ENCODE results near the gene GRIN2A.

GRIN2A gene

DNA sequence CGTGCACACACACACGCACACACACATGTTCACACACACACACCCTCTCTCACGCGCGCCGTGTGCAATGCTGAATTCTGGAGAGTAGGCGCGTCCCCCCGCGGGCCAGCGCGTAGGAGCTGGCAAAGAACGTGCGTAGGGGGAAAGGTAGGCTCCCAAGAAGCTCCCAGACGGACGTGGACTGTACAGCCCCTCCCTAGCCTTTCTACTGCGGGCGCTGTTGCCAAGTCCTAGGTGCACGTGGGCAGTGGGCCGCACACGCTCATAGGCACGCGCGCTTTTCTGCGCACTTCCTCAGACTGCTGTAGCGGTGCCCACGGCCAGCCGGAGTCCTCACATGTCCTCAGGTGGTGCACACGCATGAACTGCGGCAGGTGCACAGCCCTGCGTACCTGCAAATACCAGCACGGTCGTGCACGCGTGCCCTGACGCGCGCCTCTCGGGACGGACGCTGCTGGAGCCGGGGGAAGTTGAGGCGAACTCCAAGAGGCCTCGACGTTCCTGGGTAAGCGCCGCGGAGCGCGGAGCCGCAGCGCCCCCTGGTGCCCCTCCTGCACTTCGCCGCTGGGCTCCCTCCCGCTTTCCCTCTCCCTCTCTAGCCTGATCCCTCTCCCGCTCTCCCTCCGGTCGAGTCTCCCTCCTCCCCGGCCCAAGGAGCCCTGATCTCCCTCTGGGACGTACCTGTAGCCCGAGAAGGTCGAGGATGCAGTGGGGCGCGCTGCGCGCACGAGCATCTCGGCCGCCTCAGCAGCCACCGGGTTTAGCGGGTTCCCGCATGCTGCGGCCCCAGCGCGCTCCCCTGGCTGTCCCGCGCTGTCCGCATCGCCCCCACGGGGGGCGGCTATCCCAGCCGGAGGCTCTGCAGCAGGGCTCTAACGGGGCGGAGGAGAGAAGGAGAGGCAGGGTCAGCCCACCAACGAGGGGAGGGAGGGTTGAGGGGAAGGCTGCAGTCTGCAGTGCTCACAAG is 749 bp downstream of the GRIN2A start:
- peak; percentile 89 for DNase-seq (ENCODE audit: low spot score)

GRCh38 chr16:10180771-10181163 is 1.5 kb downstream of the GRIN2A start:
- TF ChIP-seq, protein P1, sequence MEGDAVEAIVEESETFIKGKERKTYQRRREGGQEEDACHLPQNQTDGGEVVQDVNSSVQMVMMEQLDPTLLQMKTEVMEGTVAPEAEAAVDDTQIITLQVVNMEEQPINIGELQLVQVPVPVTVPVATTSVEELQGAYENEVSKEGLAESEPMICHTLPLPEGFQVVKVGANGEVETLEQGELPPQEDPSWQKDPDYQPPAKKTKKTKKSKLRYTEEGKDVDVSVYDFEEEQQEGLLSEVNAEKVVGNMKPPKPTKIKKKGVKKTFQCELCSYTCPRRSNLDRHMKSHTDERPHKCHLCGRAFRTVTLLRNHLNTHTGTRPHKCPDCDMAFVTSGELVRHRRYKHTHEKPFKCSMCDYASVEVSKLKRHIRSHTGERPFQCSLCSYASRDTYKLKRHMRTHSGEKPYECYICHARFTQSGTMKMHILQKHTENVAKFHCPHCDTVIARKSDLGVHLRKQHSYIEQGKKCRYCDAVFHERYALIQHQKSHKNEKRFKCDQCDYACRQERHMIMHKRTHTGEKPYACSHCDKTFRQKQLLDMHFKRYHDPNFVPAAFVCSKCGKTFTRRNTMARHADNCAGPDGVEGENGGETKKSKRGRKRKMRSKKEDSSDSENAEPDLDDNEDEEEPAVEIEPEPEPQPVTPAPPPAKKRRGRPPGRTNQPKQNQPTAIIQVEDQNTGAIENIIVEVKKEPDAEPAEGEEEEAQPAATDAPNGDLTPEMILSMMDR (IDR thresholded peaks at IDR 0.05; ENCODE audit: extremely low read depth, missing control alignments) = peak; percentile 39

More for the DNA sequence above, 749 bp downstream of the GRIN2A start:
- TF ChIP-seq, protein P1 (IDR thresholded peaks at IDR 0.05; ENCODE audit: extremely low read depth, missing control alignments) = peak; percentile 93

DNA sequence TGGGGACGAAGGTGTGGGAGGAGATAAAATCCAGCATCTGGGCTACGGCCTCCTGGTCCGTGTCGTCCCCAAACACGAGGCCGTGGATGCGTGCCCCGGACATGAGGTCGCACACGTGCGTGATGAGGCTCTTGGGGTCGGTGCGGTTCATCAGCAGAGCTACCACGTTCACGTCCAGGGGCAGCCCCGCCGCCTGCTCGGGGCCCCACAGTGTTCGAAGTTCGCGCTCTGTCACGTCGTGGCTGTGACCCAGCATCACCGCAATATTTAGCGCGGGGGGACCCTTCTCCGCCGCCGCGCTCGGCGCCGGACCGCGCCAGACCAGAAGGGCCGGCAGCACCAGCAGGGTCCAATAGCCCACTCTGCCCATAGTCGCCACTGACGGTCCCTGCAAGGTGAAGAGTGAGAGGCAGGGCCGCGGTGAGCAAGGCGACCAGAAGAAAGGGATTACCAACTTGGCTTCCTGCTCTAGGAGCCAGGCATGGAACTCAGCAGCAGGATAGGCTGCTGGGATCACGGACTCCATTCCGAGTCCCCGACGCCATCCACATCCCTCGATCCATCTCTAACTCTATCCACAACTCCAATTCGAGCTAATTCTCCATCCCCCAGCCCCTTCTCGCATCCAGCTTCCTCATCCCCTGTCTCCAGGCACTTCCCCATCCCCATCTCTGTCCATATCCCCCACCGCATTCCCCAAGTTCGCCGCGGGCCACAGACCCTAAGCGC is 2.0 kb downstream of the GRIN2A start:
- TF ChIP-seq, protein P1 (IDR thresholded peaks at IDR 0.05; ENCODE audit: extremely low read depth, missing control alignments) = no peak

More at GRCh38 chr16:10180771-10181163, 1.5 kb downstream of the GRIN2A start:
- peak; percentile 69 for DNase-seq (ENCODE audit: low spot score)

GRCh38 chr16:10178526-10178925 is 3.7 kb downstream of the GRIN2A start:
- TF ChIP-seq, protein P1 (IDR thresholded peaks at IDR 0.05; ENCODE audit: extremely low read depth, missing control alignments) = no peak
- DNase-seq (ENCODE audit: low spot score) = no peak

More for the DNA sequence above, 2.0 kb downstream of the GRIN2A start:
- DNase-seq (ENCODE audit: low spot score) = no peak

DNA sequence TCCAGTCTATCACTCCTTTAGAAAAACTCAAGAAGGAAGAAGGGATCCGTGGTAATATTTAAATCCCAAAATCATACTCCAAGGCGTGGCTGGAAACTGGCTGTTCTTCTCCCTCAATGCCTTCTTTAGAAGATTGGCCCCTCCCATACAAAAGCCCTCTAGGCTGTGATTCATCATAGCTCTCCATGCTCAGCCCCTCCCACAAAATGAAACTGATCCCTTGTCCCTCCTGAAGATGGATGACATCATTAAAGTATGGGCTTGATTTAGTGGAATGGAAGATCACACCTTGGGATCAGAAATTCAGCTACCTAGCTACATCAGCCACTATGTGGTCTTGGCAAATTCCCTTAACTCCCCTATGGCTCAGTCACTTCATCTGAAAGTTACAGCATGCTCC is 4.1 kb downstream of the GRIN2A start:
- TF ChIP-seq, protein P1 (IDR thresholded peaks at IDR 0.05; ENCODE audit: extremely low read depth, missing control alignments) = no peak
- DNase-seq (ENCODE audit: low spot score) = no peak

DNA sequence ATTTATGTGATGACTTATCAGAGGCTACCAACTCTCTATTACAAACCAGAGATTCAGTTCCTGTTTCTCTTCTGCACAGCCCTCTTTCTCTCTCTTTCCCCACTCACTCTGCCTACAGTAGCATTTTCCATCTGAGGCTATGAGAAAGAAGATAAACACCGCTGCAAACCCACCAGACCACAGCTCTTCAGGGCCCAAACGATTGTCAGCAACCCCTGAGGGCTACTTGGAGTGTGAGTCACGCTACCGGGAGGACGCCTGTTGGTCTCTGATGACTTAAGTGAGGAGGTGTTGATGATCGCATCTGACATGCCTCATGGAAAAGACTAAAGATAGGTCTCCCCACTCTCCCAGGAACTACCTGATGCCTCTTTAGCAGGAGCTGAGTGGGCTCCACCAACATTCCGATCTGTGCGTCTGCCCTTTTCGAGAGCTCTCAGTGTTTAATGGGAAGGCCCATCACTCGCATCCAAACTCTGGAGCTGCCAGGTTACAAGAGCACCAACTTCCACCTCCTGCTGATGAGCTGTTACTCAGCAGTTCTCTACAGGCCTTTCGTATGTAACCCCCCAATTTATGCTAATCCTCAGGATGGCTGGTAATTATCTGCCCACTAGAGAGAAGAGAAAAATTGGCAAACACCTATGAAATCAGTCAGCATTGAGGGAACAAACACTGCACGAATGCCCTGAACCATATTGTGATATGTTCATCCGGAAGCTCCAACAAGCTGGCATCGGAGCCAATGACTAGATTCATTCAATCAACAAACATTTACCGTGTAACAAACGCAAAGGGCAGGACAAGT is 9.2 kb downstream of the GRIN2A start:
- TF ChIP-seq, protein P1 (IDR thresholded peaks at IDR 0.05; ENCODE audit: extremely low read depth, missing control alignments) = no peak
- DNase-seq (ENCODE audit: low spot score) = no peak

Measured in GM20000 (cell line).